Thyroid gland (tissue), 4 donors: ENCODE results near the gene RIPK3. TPM values are rescaled to one million over a fixed set of nuclear protein-coding genes. Genes with fewer than 3 reads are reported as not detected.

ENCODE experiments used
- DNase-seq, 2 donors: peaks; one replicate each; pipeline ENCODE4 v3.0.0-alpha.2; 2019
- H3K27ac ChIP-seq, 3 donors: fragments of 200-600 bp; sonication (generic); 1 replicate in 2 of 3; 2 replicates in 1 of 3; pipeline ENCODE4 v1.5.1; 2016 to 2019; ENCODE audit warnings: mild to moderate bottlenecking in 1 of 3, moderate library complexity in 1 of 3
- H3K27me3 ChIP-seq: fragments of 200-600 bp; sonication (generic); one replicate; pipeline ENCODE4 v1.5.1; 2019
- H3K36me3 ChIP-seq, 2 donors: fragments of 200-600 bp; sonication (generic); one replicate each; pipeline ENCODE4 v1.5.1; 2016 to 2019
- H3K4me1 ChIP-seq, 2 donors: fragments of 200-600 bp; sonication (generic); one replicate each; pipeline ENCODE4 v1.5.1; 2017 to 2019
- H3K4me3 ChIP-seq, 3 donors: fragments of 200-600 bp; sonication (generic); replicated peaks in 1 of 3; 1 replicate in 2 of 3; 2 replicates in 1 of 3; pipeline ENCODE4 v1.5.1; 2016; ENCODE audit warnings: mild to moderate bottlenecking in 1 of 3
- H3K9me3 ChIP-seq: fragments of 200-600 bp; sonication (generic); one replicate; pipeline ENCODE4 v1.5.1; 2017
- CTCF ChIP-seq, 6 experiments: fragments of 200-600 bp in 3 of 6; fragments of 450-650 bp in 3 of 6; sonication (generic) in 3 of 6; IDR thresholded peaks; one replicate each; pipeline ENCODE4 v1.5.1; 2016 to 2019; ENCODE audit warnings: antibody characterized with exemption in 6 of 6, mild to moderate bottlenecking in 2 of 6, inconsistent platforms in 1 of 6, moderate library complexity in 1 of 6
- POLR2A ChIP-seq, 2 donors: fragments of 450-650 bp; IDR thresholded peaks; one replicate each; pipeline ENCODE4 v1.6.1; 2017; ENCODE audit warnings: antibody characterized with exemption in 2 of 2, mild to moderate bottlenecking in 2 of 2, moderate library complexity in 1 of 2
- WGBS, 2 donors: methylation state at CpG; one replicate each; pipeline ENCODE4 v1.1.5; 2017; 5-methylcytosine and 5-hydroxymethylcytosine counted together
- intact Hi-C: fragments of 100-400 bp; cut with DNase I; formaldehyde crosslinking; loops from one replicate; pipeline ENCODE4 v1.15.1; 2023
- total RNA-seq, 4 donors: library from RNA; depleted of rRNA; stranded (reverse); fragments of >200 nt; gene quantifications; one replicate each; pipeline ENCODE4 v1.2.3, GENCODE V29; 2016

RIPK3 gene
- total RNA-seq, 4 donors from 2014 or later: 12.4 to 21.3 (median 18.4) TPM

- TF ChIP-seq POLR2A (IDR thresholded peaks at IDR 0.05) (no peak), CTCF (IDR thresholded peaks at IDR 0.05) (no peak)
- no peak overlapping the region for H3K4me3 ChIP-seq
- 87 to 88% methylated on average over 4 of the region's 4 CpGs for whole genome bisulfite sequencing, 2 donors
- peaks cover 0 to 8% of the 10 kb centered on the region in 2 donors for H3K4me1 ChIP-seq
- no peak for DNase-seq
- no peaks in the 10 kb centered on the region for H3K27me3 ChIP-seq
- intact Hi-C loops: no loop called here
- no peaks in the 10 kb centered on the region for H3K36me3 ChIP-seq
- no peaks in the 10 kb centered on the region for H3K9me3 ChIP-seq
- H3K27ac ChIP-seq: no peak overlapping the region
Measured at GRCh38 chr14:24385524-24385923, 45.7 kb upstream of the RIPK3 start.

DNA sequence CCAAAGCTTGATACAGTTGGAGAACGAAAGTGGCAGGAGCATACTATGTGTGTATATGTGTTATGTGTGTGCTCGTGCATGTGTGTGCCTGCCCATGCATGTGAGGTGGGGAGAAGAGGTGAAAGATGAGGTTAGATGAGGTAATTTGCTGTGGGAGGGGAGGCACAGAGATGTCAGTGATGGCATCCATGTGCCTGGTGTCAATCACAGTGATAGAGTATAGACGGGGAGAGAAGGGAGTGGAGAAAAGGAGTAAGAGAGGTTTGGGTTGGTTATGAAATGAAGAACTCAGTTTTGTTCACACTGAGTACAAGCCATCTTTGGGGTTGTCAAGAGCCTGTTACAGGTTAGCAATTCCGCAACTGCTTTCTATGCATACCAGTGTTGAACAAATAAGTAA lies 44.4 kb upstream of the RIPK3 start:
- DNase-seq: no peak
- Histone ChIP-seq H3K27ac (no peak overlapping the region), H3K4me1 (peaks cover 0 to 11% of the 10 kb centered on the region in 2 donors), H3K9me3 (no peaks in the 10 kb centered on the region), H3K27me3 (no peaks in the 10 kb centered on the region), H3K4me3 (no peak overlapping the region), H3K36me3 (no peaks in the 10 kb centered on the region)
- intact Hi-C loops: no loop called here
- TF ChIP-seq POLR2A (IDR thresholded peaks at IDR 0.05) (no peak), CTCF (IDR thresholded peaks at IDR 0.05) (no peak)
- 90 to 96% methylated on average over 4 of the region's 4 CpGs for WGBS, 2 donors

GRCh38 chr14:24382064-24382371 lies 42.2 kb upstream of the RIPK3 start:
- no peaks in the 10 kb centered on the region for H3K9me3 ChIP-seq
- no peaks in the 10 kb centered on the region for H3K36me3 ChIP-seq
- no peak for DNase-seq
- WGBS, 2 donors: 23 to 36% methylated on average over 4 of the region's 4 CpGs
- peak overlapping the region in 1 of 3 donors; percentile 36 for H3K27ac ChIP-seq
- intact Hi-C loops: no loop called here
- H3K4me3 ChIP-seq: no peak overlapping the region
- peaks cover 8 to 32% of the 10 kb centered on the region in 2 donors for H3K4me1 ChIP-seq
- no peak for TF ChIP-seq CTCF (IDR thresholded peaks at IDR 0.05)
- H3K27me3 ChIP-seq: no peaks in the 10 kb centered on the region

GRCh38 chr14:24381363-24382063 lies 41.7 kb upstream of the RIPK3 start:
- Histone ChIP-seq H3K4me3 (no peak overlapping the region), H3K27ac (peak overlapping the region in 1 of 3 donors; percentile 36), H3K9me3 (no peaks in the 10 kb centered on the region)

More at GRCh38 chr14:24381363-24382063, 41.7 kb upstream of the RIPK3 start:
- peak; percentile 50 to 51 for DNase-seq
- WGBS, 2 donors: 70 to 75% methylated on average over 8 of the region's 8 CpGs
- TF ChIP-seq POLR2A (IDR thresholded peaks at IDR 0.05) (no peak), CTCF (IDR thresholded peaks at IDR 0.05) (no peak)
- H3K36me3 ChIP-seq: no peaks in the 10 kb centered on the region
- intact Hi-C loops: no loop called here
- H3K4me1 ChIP-seq: peaks cover 8 to 35% of the 10 kb centered on the region in 2 donors
- H3K27me3 ChIP-seq: no peaks in the 10 kb centered on the region
